ENCODE measurements around the gene TMEM232.
A peak's percentile ranks its signal among the peaks of the same experiment; 100 is the strongest.

TMEM232 gene

GRCh38 chr5:110383231-110383630 is 343.2 kb downstream of the TMEM232 start:
- TF ChIP-seq CTCF (IDR thresholded peaks at IDR 0.05; ENCODE audit: low read depth, low read length): no peak
- no peak overlapping the region for H3K4me3 ChIP-seq (ENCODE audit: low read depth, low read length)
- in situ Hi-C loops (cut with HindIII; ENCODE audit: low sequenced_read_pairs): no loop called here
- DNase-seq (ENCODE audit: low read depth, low spot score): no peak

- no peak for TF ChIP-seq CTCF (IDR thresholded peaks at IDR 0.05; ENCODE audit: low read depth, low read length)
- DNase-seq (ENCODE audit: low read depth, low spot score): peak; percentile 70
- in situ Hi-C loops (cut with HindIII; ENCODE audit: low sequenced_read_pairs): no loop called here
- H3K4me3 ChIP-seq (ENCODE audit: low read depth, low read length): no peak overlapping the region
Measured at GRCh38 chr5:110377943-110378342, 348.5 kb downstream of the TMEM232 start.

- TF ChIP-seq CTCF (IDR thresholded peaks at IDR 0.05; ENCODE audit: low read depth, low read length): no peak
- peak; percentile 32 for DNase-seq (ENCODE audit: low read depth, low spot score)
- H3K4me3 ChIP-seq (ENCODE audit: low read depth, low read length): no peak overlapping the region
- in situ Hi-C loops (cut with HindIII; ENCODE audit: low sequenced_read_pairs): no loop called here
Measured at GRCh38 chr5:110377361-110377760, 349.1 kb downstream of the TMEM232 start.

- no peak overlapping the region for H3K4me3 ChIP-seq (ENCODE audit: low read depth, low read length)
- DNase-seq (ENCODE audit: low read depth, low spot score): peak; percentile 43
- in situ Hi-C loops (cut with HindIII; ENCODE audit: low sequenced_read_pairs): no loop called here
- TF ChIP-seq CTCF (IDR thresholded peaks at IDR 0.05; ENCODE audit: low read depth, low read length): no peak
Measured at GRCh38 chr5:110376281-110376951, 350.1 kb downstream of the TMEM232 start.

GRCh38 chr5:110371725-110372041 is 354.8 kb downstream of the TMEM232 start:
- H3K4me3 ChIP-seq (ENCODE audit: low read depth, low read length): no peak overlapping the region
- no peak for TF ChIP-seq CTCF (IDR thresholded peaks at IDR 0.05; ENCODE audit: low read depth, low read length)
- DNase-seq (ENCODE audit: low read depth, low spot score): no peak
- in situ Hi-C loops (cut with HindIII; ENCODE audit: low sequenced_read_pairs): no loop called here

GRCh38 chr5:110371011-110371724 is 355.3 kb downstream of the TMEM232 start:
- no peak for TF ChIP-seq CTCF (IDR thresholded peaks at IDR 0.05; ENCODE audit: low read depth, low read length)
- H3K4me3 ChIP-seq (ENCODE audit: low read depth, low read length): no peak overlapping the region
- in situ Hi-C loops (cut with HindIII; ENCODE audit: low sequenced_read_pairs): no loop called here
- no peak for DNase-seq (ENCODE audit: low read depth, low spot score)
